Transverse colon (tissue), 4 donors: ENCODE data around the gene LDLRAP1. TPM values are rescaled to one million over a fixed set of nuclear protein-coding genes. Genes with fewer than 3 reads are reported as not detected.

Experiments used
- DNase-seq: peaks from one replicate; pipeline ENCODE4 v3.0.0-alpha.2; 2019
- H3K27ac ChIP-seq, 4 donors: fragments of 200-600 bp; sonication (generic); 2 replicates each; pipeline ENCODE4 v1.5.1; 2016 to 2018; ENCODE audit warnings: inconsistent platforms in 4 of 4
- H3K27me3 ChIP-seq: fragments of 200-600 bp; sonication (generic); 2 replicates; pipeline ENCODE4 v1.5.1; 2017; ENCODE audit warnings: inconsistent platforms
- H3K36me3 ChIP-seq, 4 donors: fragments of 200-600 bp; sonication (generic); 2 replicates each; pipeline ENCODE4 v1.5.1; 2017 to 2019; ENCODE audit warnings: inconsistent platforms in 4 of 4
- H3K4me1 ChIP-seq, 4 donors: fragments of 200-600 bp; sonication (generic); 2 replicates each; pipeline ENCODE4 v1.5.1; 2017 to 2020; ENCODE audit warnings: inconsistent platforms in 4 of 4
- H3K4me3 ChIP-seq, 4 donors: fragments of 200-600 bp; sonication (generic); 1 replicate in 1 of 4; 2 replicates in 3 of 4; pipeline versions ENCODE4 v1.5.1 to v1.6.1; 2017 to 2019; ENCODE audit warnings: inconsistent platforms in 4 of 4
- H3K9me3 ChIP-seq, 2 donors: fragments of 200-600 bp; sonication (generic); 2 replicates each; pipeline ENCODE4 v1.5.1; 2017 to 2019; ENCODE audit warnings: inconsistent platforms in 2 of 2
- CTCF ChIP-seq, 5 experiments: fragments of 200-600 bp in 3 of 5; fragments of 450-650 bp in 2 of 5; sonication (generic) in 3 of 5; IDR thresholded peaks; 1 replicate in 2 of 5; 2 replicates in 3 of 5; pipeline ENCODE4 v1.5.1; 2016 to 2017; ENCODE audit warnings: antibody characterized with exemption in 5 of 5, inconsistent platforms in 3 of 5, mild to moderate bottlenecking in 2 of 5, moderate library complexity in 1 of 5
- EP300 ChIP-seq: sonication (generic); formaldehyde crosslinking; IDR thresholded peaks from one replicate; pipeline ENCODE4 v1.6.1; 2017; ENCODE audit warnings: antibody characterized with exemption, low read depth
- POLR2A ChIP-seq: fragments of 450-650 bp; IDR thresholded peaks from one replicate; pipeline ENCODE4 v1.6.1; 2016; ENCODE audit warnings: antibody characterized with exemption, mild to moderate bottlenecking, moderate library complexity
- POLR2AphosphoS5 ChIP-seq, 3 donors: sonication (generic); formaldehyde crosslinking; IDR thresholded peaks; one replicate each; pipeline ENCODE4 v1.6.1; 2016; ENCODE audit warnings: antibody characterized with exemption in 3 of 3
- WGBS, 2 donors: methylation state at CpG; one replicate each; pipeline ENCODE4 v1.1.5; 2018; ENCODE audit warnings: low coverage in 1 of 2; 5-methylcytosine and 5-hydroxymethylcytosine counted together
- in situ Hi-C, 4 donors: fragments of 200-750 bp; cut with MboI; loops; one replicate each; pipeline versions ENCODE4 v1.15.0 to v1.15.1; 2017; ENCODE audit warnings: low sequenced_read_pairs in 3 of 4, low pct_ligation_motif_present in 1 of 4, low pct_unique_long_range_greater_than_20kb in 1 of 4
- intact Hi-C: fragments of 100-400 bp; cut with DNase I; formaldehyde crosslinking; loops from one replicate; pipeline ENCODE4 v1.15.1; 2023; ENCODE audit warnings: low total_unique reads
- total RNA-seq, 4 donors: library from RNA; depleted of rRNA; stranded (reverse); fragments of >200 nt; gene quantifications; one replicate each; pipeline ENCODE4 v1.1.0, GENCODE V29; 2016

Gene LDLRAP1
- total RNA-seq, 4 donors from 2014 or later: 24.9 to 75.6 (median 37.8) TPM

- Histone ChIP-seq H3K4me1 (peaks cover 22 to 45% (median 38%) of the 10 kb centered on the region in 4 donors), H3K27me3 (no peaks in the 10 kb centered on the region), H3K4me3 (no peak overlapping the region), H3K27ac (peak overlapping the region in 3 of 4 donors; percentile 14 to 85 (median 84)), H3K36me3 (peaks cover 0 to 11% (median 0%) of the 10 kb centered on the region in 4 donors), H3K9me3 (no peaks in the 10 kb centered on the region)
- intact Hi-C loops (no loop called here), in situ Hi-C loops (no loop called here)
- no peak for DNase-seq
- 76 to 86% methylated on average over 3 to 9 of the region's 9 CpGs for WGBS, 2 donors
- no peak for TF ChIP-seq EP300
These were observed 16.6 kb downstream of the LDLRAP1 start for GRCh38 chr1:25560001-25560400.

- intact Hi-C loops: no loop called here
- TF ChIP-seq CTCF (IDR thresholded peaks at IDR 0.05): no peak
- TF ChIP-seq POLR2AphosphoS5 (IDR thresholded peaks at IDR 0.05): no peak
- no peak for TF ChIP-seq POLR2A
- TF ChIP-seq EP300: no peak
- Histone ChIP-seq H3K9me3 (no peaks in the 10 kb centered on the region), H3K4me1 (peaks cover 22 to 46% (median 37%) of the 10 kb centered on the region in 4 donors), H3K27me3 (no peaks in the 10 kb centered on the region), H3K36me3 (peaks cover 0 to 11% (median 0%) of the 10 kb centered on the region in 4 donors), H3K4me3 (no peak overlapping the region), H3K27ac (peak overlapping the region; percentile 83 to 85 (median 84))
- no peak for DNase-seq
- in situ Hi-C loops: no loop called here
- WGBS, 2 donors: 72% methylated on average over 3 of the region's 4 CpGs; no CpG with 5 or more reads in 1 of the 2 donors
These were observed 17.4 kb downstream of the LDLRAP1 start for GRCh38 chr1:25560788-25561187.

GRCh38 chr1:25561421-25562100 lies 18.2 kb downstream of the LDLRAP1 start:
- Histone ChIP-seq H3K9me3 (no peaks in the 10 kb centered on the region), H3K36me3 (peaks cover 0 to 11% (median 0%) of the 10 kb centered on the region in 4 donors), H3K4me1 (peaks cover 16 to 46% (median 30%) of the 10 kb centered on the region in 4 donors), H3K27ac (peak overlapping the region; percentile 83 to 85 (median 84)), H3K27me3 (no peaks in the 10 kb centered on the region), H3K4me3 (no peak overlapping the region)
- DNase-seq: no peak
- 59 to 100% methylated on average over 1 to 8 of the region's 8 CpGs for WGBS, 2 donors
- TF ChIP-seq EP300 (no peak), POLR2A (no peak), POLR2AphosphoS5 (IDR thresholded peaks at IDR 0.05) (no peak), CTCF (IDR thresholded peaks at IDR 0.05) (no peak)
- intact Hi-C loops: no loop called here
- in situ Hi-C loops: no loop called here

GRCh38 chr1:25562101-25562927 lies 18.9 kb downstream of the LDLRAP1 start:
- intact Hi-C loops (no loop called here), in situ Hi-C loops (no loop called here)
- Histone ChIP-seq H3K9me3 (no peaks in the 10 kb centered on the region), H3K27me3 (no peaks in the 10 kb centered on the region), H3K27ac (peak overlapping the region; percentile 83 to 85 (median 84)), H3K4me3 (no peak overlapping the region), H3K36me3 (peaks cover 0 to 11% (median 0%) of the 10 kb centered on the region in 4 donors), H3K4me1 (peaks cover 11 to 45% (median 28%) of the 10 kb centered on the region in 4 donors)
- 51% methylated on average over 8 of the region's 8 CpGs; no CpG with 5 or more reads in 1 of the 2 donors for WGBS, 2 donors
- peak in 2 of 3 donors; percentile 45 to 64 for TF ChIP-seq POLR2AphosphoS5 (IDR thresholded peaks at IDR 0.05)
- no peak for TF ChIP-seq POLR2A
- no peak for TF ChIP-seq CTCF (IDR thresholded peaks at IDR 0.05)
- DNase-seq: peak; percentile 89
